Measurements from ENCODE around the gene SUPT5H.
"Not testable (repeated sequence)": the region's sequence is repeated elsewhere in the genome, so short reads cannot be mapped to it uniquely, and the experiment has no call there.

The SUPT5H gene

GRCh38 chr19:39426170-39426569 is 19.2 kb upstream of the SUPT5H start:
- no peak for DNase-seq

GRCh38 chr19:39427707-39428106 is 17.7 kb upstream of the SUPT5H start:
- DNase-seq = no peak

GRCh38 chr19:39428283-39429112 is 16.9 kb upstream of the SUPT5H start:
- DNase-seq = no peak

- DNase-seq = peak; percentile 72 to 79
These were observed 14.4 kb upstream of the SUPT5H start for GRCh38 chr19:39430675-39431593.

- DNase-seq = no peak
These were observed 12.7 kb upstream of the SUPT5H start for GRCh38 chr19:39432677-39433025.

GRCh38 chr19:39433480-39434079 is 11.8 kb upstream of the SUPT5H start:
- DNase-seq = no peak

- DNase-seq = no peak
These were observed 11.0 kb upstream of the SUPT5H start for GRCh38 chr19:39434123-39435076.

- DNase-seq = peak; percentile 99 to 100
These were observed 9.7 kb upstream of the SUPT5H start, which contains the start of gene RPS16 for GRCh38 chr19:39435499-39436349. Gene RPS16 (minus strand): TSS chr19:39435949. CDS start chr19:39435895, 54 bp downstream.

GRCh38 chr19:39436350-39436716 is 9.0 kb upstream of the SUPT5H start:
- no peak for DNase-seq

GRCh38 chr19:39438270-39438934 is 7.0 kb upstream of the SUPT5H start:
- no peak for DNase-seq

- no peak for DNase-seq
These were observed 685 bp upstream of the SUPT5H start for GRCh38 chr19:39444598-39445195.

GRCh38 chr19:39446365-39447084 is 1.1 kb downstream of the SUPT5H start:
- no peak for DNase-seq

- DNase-seq = peak; percentile 54 to 60
These were observed 2.9 kb downstream of the SUPT5H start for GRCh38 chr19:39448271-39448670.

GRCh38 chr19:39449116-39449797 is 3.9 kb downstream of the SUPT5H start:
- DNase-seq = no peak

- not testable (repeated sequence) for DNase-seq
These were observed 5.9 kb downstream of the SUPT5H start for GRCh38 chr19:39451257-39451656.

- DNase-seq = no peak
These were observed 18.0 kb downstream of the SUPT5H start for GRCh38 chr19:39463403-39463802.

GRCh38 chr19:39465956-39466747 is 20.8 kb downstream of the SUPT5H start:
- no peak for DNase-seq

- DNase-seq = no peak
These were observed 22.6 kb downstream of the SUPT5H start for GRCh38 chr19:39467941-39468340.

Data from activated CD4-positive, alpha-beta T cell treated with anti-CD3 and anti-CD28 coated beads, Interleukin-2, amount 50 U/mL, for 48 hours (primary cell).